HL-60 (cell line): ENCODE results near the gene PKD1L1.

Experiments used
- GABPA ChIP-seq: IDR thresholded peaks from 2 replicates; pipeline ENCODE4 v1.6.1; 2012; ENCODE audit warnings: low read depth
- POLR2AphosphoS5 ChIP-seq: IDR thresholded peaks from 2 replicates; pipeline ENCODE4 v1.6.1; 2012; ENCODE audit warnings: low read depth
- TF ChIP-seq, protein P1 (sequence below): IDR thresholded peaks from one replicate; pipeline ENCODE4 v1.5.1; 2011; ENCODE audit warnings: low read length, control low read depth, inconsistent platforms; ENCODE audit not compliant: insufficient read depth
- TF ChIP-seq, protein P2 (sequence below): IDR thresholded peaks from 2 replicates; pipeline ENCODE4 v1.6.1; 2012; ENCODE audit warnings: low read depth; ENCODE audit not compliant: insufficient replicate concordance

DNA sequence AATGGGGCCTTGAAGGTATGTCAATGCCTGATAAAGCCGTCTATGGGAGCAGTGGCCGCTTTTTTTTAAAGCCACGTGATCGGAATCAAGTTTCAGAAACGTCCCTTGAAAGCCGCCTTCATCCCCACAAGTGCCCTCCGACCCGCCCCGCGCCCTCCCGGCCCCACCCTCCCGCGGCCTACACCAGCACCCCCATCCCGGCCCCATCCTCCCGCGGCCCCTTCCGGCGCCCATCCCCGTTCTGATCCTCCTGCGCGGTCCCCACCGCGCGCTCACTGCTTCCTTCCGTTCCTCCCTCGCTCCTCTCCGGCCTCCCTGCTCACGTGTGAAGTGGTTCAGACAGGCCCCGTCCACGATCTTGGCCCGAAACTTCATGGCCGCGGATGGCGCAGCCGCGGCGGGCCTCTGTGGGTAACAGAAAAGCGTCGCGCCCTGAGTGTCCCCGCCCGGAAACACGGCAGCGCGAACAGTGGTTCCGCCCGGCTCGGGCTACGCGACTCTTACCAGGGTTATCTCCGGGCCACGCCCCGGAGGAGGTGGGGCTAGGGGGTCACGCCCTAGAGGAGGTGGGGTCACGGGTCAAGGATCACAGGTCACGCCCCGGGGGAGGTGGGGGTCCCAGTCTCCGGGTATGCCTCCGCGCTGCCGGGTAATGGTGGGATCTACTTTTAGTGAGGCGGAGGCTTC, 31.0 kb upstream of the PKD1L1 start, which contains the start of gene HUS1:
- TF ChIP-seq, protein P1, sequence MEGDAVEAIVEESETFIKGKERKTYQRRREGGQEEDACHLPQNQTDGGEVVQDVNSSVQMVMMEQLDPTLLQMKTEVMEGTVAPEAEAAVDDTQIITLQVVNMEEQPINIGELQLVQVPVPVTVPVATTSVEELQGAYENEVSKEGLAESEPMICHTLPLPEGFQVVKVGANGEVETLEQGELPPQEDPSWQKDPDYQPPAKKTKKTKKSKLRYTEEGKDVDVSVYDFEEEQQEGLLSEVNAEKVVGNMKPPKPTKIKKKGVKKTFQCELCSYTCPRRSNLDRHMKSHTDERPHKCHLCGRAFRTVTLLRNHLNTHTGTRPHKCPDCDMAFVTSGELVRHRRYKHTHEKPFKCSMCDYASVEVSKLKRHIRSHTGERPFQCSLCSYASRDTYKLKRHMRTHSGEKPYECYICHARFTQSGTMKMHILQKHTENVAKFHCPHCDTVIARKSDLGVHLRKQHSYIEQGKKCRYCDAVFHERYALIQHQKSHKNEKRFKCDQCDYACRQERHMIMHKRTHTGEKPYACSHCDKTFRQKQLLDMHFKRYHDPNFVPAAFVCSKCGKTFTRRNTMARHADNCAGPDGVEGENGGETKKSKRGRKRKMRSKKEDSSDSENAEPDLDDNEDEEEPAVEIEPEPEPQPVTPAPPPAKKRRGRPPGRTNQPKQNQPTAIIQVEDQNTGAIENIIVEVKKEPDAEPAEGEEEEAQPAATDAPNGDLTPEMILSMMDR = no peak
- TF ChIP-seq POLR2AphosphoS5 (peak; percentile 87), GABPA (peak; percentile 95)
- TF ChIP-seq, protein P2, sequence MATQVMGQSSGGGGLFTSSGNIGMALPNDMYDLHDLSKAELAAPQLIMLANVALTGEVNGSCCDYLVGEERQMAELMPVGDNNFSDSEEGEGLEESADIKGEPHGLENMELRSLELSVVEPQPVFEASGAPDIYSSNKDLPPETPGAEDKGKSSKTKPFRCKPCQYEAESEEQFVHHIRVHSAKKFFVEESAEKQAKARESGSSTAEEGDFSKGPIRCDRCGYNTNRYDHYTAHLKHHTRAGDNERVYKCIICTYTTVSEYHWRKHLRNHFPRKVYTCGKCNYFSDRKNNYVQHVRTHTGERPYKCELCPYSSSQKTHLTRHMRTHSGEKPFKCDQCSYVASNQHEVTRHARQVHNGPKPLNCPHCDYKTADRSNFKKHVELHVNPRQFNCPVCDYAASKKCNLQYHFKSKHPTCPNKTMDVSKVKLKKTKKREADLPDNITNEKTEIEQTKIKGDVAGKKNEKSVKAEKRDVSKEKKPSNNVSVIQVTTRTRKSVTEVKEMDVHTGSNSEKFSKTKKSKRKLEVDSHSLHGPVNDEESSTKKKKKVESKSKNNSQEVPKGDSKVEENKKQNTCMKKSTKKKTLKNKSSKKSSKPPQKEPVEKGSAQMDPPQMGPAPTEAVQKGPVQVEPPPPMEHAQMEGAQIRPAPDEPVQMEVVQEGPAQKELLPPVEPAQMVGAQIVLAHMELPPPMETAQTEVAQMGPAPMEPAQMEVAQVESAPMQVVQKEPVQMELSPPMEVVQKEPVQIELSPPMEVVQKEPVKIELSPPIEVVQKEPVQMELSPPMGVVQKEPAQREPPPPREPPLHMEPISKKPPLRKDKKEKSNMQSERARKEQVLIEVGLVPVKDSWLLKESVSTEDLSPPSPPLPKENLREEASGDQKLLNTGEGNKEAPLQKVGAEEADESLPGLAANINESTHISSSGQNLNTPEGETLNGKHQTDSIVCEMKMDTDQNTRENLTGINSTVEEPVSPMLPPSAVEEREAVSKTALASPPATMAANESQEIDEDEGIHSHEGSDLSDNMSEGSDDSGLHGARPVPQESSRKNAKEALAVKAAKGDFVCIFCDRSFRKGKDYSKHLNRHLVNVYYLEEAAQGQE = peak; percentile 60
